IPS-NIHi7 (cell line): Measurements from ENCODE around the gene BPGM.
"Not testable (repeated sequence)": the region's sequence is repeated elsewhere in the genome, so short reads cannot be mapped to it uniquely, and the experiment has no call there.

Experiments used
- DNase-seq: peaks from one replicate; pipeline ENCODE4 v3.0.0; 2012; ENCODE audit warnings: mixed read lengths; ENCODE audit errors: extremely low spot score

Gene BPGM

DNA sequence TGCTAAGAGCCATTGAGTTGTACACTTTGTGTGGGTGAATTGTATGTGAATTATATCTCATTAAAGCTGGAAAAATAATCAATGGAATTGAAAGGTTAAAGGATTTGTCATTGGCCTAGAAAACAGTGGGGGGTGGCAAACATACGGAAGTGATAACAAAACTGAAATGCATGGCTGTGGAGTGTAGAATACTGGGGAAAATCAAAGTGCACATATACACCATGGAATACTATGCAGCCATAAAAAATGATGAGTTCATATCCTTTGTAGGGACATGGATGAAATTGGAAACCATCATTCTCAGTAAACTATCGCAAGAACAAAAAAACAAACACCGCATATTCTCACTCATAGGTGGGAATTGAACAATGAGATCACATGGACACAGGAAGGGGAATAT is 18.4 kb downstream of the BPGM start:
- DNase-seq, result not testable (repeated sequence)

DNA sequence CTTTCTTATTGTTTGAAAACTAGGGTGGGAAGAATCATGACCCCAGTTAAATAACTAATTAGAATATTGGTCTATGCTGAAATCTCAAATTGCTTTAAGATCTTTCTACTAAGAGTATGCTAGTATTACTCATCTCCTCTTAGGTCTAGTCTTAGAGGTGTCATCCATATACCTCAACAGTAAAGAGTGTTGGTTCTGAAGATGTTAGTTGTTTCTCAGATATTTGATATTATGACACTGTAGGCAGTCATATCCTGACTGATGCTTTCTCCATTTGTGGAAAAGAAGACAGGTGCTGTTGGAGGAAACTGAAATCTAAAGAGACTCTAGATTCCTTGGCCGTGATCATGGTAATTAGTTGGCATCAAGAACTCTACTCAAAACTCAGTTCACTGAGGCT is 21.2 kb downstream of the BPGM start:
- no peak for DNase-seq

DNA sequence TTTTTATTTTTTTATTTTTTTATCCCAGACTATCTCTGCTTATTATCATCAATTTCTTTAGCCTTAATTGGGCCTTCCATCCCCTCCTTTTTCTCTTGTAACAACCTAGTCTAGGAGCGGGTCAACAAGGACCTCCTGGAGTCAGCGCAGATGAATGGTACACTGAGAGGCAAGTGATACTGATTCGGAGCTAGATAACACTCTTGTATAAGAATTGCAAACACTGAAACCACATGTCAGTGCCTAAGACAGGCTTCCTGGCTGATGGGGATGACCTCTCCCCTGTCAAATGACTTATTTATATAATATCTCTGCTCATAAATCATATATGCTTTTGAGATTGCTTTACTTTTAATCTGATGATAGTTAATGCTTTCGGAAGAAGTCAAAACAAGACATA is 22.7 kb downstream of the BPGM start:
- DNase-seq, result no peak

DNA sequence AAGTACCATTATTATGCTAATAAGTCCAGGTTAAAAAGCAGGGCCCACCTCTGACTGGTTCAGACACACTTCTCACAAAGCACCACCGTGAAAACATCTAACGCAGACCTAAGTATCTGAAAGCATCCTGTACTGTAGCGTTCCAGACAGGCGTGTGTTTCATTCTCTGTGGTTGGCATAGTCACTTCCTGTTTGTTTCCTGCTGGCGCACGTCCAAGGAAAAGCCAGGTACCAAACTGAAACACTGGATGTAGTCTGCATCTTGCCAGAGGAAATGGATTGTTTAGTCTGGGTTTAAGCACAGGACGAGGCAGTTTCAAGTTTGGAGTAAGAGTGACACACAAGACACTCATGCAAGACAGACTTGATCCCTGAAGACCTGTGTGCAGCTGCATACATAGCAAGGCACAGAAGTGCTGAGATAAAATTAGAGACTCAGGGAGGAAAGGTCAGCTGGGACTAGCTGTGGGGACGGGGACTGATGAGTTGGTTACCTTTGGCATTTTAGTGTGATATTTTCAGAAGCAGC is 23.3 kb downstream of the BPGM start:
- DNase-seq, result no peak

DNA sequence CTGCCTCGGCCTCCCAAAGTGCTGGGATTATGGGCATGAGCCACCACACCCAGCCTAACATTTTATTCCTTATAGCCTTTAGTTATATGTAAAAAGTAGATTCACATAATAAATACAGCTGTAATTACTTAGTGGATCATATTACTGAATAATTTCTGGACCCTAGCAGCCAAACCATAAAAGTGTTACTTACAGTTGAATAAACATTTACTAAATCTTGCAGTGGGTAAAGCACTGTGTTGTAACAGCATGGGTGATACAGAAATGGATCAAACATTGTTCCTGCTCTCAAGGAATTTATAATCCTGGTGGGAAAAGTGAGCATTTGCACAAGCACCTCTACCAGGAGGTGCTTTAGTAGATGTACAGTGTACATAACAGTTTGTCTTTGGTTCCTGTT is 25.0 kb downstream of the BPGM start:
- no peak for DNase-seq

DNA sequence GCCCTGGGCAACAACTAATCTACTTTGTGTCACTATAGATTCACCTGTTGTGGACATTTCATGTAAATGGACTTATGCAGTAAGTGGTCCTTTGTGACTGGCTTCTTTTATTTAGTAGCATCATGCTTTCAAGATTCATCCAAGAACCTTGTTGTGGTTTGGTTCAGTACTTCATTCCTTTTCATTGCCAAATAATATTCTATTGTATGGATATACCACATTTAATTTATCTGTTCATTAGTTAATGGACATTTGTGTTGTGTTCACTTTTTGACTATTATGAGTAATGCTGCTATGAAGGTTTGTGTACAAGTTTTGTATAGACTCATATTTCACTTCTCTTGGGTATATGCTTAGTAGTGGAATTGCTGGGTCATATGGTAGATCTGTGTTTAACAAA is 27.8 kb downstream of the BPGM start:
- no peak for DNase-seq

DNA sequence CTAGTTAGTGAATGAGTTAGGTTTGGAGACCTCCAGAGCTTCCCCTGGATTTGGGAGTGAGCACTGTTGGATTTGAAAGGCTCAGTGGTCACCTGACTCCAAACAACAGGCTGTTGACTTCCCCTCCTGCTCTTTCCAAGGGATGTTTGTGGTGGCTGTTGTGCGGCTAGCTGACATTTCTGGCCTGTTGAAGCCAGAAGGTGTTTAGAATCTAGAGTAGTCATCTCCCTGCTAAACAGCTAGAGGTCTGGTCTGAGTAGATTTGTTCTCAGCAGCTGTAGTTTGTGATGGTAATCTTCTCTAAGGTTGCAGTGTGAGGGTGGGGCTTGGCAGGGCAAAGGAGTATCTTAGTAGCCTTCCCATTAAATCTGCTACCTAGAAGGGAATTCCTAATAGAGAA is 30.1 kb downstream of the BPGM start:
- no peak for DNase-seq

DNA sequence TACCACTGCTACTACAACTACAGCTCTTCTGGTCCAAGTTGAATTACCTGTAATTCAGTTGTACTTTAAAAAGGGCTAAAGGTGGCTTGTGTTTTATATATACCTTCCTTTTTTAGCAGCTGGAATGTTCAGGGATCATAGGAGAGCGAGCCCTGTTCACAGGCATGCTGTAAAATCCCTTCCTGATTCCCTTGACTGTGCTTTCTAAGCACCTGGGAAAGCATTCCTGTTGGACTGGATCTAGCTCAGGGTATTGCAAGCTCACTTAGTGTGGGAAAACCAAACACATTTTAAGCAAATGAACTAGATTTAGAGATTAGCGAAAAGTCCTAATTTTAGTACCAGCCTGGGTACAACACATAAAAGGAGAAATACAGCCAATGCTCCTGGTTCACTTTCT is 31.5 kb downstream of the BPGM start:
- no peak for DNase-seq

DNA sequence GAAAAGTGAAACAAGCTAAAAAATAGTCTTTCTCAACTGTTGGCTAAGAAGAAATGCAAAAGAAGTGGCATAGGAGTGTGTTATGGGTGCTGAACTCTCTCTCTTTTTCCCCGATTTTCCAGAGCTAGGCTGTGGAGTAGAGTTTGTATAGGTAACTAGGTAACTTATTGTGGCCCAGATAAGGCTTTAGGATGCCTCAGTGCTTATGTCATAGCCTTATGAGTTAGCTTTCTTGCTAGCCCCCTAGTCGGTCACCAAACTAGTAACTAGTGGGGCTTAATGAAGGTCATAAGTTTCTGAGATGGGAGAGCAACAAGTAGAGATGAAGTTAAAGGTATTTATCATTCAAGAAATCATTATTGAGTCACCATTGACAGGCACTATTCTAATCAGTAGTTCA is 32.4 kb downstream of the BPGM start:
- DNase-seq, result no peak

DNA sequence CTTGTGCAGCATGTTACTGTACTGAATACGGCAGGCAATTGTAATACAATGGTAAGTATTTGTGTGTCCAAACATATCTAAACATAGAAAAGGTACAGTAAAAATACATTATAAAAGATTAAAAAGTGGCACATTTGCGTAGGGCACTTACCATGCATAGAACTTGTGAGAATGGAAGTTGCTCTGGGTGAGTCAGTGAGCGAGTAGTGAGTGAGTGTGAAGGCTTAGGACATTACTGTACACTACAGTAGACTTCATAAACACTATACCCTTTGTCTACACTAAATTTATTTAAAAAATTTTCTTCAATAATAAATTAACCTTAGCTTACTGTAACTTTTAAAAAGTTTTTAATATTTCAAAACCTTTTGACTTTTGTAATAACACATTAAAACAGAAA is 37.5 kb downstream of the BPGM start:
- no peak for DNase-seq

DNA sequence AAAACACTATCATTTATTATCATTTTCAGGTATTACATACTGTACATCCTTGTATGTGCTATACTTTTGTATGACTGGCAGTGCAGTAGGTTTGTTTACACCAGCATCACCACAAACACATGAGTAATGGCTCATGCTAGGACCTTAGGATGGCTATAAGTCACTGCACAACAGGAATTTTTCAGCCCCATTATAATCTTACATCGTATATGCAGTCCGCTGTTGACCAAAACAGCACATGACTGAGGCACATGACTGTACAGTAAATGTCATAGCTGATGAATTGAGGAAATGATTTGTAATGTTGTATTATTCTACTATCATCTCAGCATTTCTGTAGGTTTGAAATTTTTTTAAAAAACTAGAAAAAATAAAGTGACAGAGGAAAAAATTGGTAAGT is 38.6 kb downstream of the BPGM start:
- no peak for DNase-seq

DNA sequence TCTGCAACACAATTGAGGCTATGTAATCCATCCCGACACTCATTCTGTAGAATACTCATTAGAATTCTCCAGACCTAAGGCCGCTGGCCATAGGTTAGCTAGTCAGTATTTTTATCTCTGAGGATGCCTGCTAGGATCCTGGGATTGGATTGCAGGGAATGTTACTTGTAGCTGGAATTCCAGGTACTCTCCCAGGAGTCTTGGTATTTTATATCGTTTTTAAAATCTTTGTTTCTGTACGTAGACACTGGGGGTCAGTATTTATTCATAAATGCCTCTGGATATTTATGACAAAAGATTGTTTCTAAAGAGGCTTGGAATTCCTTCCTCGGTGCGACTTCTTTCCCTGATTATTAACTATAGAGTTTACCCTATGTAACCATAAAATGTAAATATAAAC is 40.1 kb downstream of the BPGM start:
- no peak for DNase-seq

DNA sequence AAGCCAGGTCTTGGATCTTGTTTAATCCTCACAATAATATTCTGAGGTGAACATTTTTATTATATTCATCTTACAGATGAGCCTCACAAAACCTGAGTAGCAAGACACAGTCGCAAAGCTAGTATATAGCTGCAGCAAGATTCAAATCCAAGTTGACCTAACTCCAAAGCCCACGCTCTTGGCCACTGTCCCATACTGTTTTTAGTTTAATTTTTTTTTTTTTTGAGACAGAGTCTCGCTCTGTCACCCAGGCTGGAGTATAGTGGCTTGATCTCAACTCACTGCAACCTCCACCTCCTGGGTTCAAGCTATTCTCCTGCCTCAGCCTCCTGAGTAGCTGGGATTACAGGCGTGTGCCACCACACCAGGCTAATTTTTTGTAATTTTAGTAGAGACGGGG is 42.9 kb downstream of the BPGM start:
- DNase-seq, result not testable (repeated sequence)

DNA sequence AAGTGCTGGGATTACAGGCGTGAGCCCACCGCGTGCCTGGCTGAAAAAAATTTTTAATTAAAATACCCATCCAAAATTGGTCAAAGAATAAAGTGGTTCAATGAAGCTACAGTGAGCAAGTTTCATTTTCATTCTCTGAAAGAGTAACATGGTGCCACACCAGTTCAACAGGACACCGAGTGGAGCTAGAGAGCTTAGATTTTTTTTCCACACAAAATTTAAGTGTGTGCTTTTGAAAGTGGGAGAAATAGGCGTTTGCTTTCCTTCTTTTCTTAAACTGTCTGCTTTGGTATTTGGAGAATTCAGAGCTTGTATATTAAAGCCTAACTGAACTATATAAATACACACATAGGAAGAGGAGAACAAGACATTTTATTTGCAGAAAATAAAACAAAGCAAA is 43.4 kb downstream of the BPGM start:
- no peak for DNase-seq

DNA sequence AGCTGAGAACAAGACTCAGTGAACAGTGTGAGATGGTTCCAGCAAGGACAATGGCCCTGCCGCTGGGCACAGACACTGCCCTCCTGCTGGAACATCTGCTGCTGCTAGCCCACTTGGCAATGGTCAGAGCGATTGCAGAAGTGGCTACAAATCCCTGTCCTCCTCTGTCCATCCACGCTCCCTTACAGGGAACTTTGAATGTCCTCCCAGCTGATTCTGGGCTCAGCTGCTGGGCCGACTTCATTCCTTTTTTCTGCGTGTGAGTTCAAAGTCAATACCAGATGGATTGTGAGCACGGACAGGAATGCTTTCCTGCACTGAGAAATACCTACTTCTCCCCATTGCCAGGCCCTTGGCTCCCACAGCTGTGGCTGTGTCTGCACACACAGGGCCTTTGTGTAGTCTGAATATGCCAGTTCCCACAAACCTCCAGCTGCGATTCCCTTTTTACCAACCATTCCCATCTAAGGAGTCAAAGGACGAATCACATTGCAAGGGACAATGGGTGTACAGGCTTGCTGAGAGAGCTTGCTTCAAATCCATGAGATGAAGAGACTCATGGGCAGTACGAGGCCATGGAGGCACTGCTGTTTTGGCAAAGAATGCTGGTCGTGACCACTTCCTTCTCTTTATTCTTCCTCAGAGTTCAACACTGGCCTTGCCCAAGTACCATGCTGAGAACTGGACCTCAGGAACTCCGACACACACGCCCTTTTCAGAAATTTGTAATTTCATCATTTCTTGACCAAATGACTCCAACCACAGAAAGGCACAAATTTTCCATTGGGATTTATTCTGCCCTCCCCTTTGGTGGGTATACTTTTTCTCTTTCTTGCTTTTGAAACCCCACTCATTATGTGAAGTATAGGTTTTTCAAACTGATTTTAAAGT is 44.2 kb downstream of the BPGM start:
- DNase-seq, result no peak

DNA sequence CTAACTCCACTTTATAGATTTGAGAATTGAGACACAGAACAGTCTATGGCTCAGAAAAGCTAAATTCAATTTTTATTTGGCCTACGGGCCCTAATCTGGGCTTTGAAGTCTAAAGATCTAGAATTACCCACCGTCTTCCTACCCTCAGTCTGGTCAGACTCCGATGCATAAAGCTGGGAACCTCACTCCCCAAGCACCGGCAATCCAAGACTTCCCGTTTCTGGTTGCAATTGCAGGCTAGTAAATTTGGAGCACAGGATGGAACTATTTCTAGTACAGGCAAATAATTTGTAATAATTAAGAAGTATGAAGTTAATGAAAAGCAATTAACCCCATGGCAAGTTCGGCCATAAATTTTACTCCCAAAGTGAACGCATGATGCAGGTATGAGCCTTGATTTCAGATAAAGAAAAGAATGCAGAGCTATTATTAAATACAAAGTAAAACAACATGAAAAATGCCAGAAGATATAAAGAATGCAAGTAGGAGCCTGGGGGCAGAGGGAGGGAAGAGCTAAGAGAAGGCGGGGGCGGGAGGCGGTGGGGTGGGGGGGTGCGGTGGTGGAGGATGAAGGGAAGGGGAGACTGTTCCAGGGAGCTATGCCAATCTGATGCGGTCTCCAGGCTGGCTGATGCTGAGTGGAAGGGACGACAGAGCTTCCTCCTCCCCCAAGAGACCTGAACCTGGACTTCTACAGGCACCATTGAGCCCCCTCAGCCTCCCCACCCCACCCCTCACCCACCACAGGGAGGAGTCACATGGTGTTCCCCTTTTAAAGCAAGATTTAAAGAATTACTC is 45.1 kb downstream of the BPGM start:
- no peak for DNase-seq

DNA sequence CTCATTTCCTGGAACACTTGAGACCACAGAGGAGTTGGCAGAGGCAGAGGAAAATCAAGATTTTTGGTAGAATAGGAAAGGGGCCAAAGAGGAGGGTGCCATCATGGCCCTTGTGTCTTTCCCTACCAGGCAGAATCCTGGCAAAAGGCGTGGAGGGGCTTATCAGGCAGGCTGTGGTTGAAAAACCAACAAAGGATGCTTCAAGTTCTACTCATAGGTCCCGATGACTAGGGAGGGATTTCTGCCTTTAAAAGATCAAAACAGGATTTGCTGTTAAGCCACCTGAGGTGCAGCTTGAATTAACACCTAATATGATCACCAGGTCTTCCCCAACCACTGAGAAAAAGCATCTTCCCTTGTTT is 45.7 kb downstream of the BPGM start:
- DNase-seq, result no peak

DNA sequence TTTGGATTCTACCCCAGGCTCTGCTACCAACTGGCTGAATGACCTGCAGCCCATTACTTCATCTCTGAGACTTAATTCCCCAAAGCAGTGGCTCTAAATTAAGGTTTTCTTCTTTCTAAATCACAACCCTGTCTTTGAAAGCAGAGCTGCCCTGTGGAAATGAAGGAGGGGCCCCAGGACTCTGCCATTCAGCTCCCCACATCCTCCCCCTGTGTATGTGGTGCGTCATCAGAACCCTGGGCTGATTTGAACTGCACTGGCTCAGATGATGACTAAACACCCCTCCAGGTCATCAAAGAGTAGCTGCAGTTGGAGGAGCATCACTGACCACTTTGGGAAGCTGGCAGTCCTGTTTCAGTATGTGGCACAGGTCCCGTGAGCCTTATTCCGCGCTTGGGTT is 46.6 kb downstream of the BPGM start:
- no peak for DNase-seq

DNA sequence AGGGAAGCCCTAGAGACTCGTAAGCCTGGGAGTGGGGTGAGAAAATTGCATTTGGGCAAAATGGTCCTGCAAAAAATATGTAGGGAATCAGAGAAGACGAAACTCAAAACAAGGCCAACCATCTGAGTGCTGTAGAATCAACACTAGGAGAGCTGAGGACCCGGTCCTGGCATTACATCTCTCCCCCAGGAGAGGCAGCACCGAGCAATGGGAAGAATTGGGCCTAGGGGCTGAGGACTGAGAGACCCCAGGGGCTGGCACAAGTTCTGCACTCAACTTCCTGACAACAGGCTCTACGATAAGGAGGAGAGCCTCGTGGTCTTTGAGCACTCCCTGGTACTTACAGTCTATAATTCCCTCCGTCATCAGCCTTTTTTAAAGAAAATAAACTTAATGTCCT is 47.6 kb downstream of the BPGM start:
- DNase-seq, result peak; percentile 86

DNA sequence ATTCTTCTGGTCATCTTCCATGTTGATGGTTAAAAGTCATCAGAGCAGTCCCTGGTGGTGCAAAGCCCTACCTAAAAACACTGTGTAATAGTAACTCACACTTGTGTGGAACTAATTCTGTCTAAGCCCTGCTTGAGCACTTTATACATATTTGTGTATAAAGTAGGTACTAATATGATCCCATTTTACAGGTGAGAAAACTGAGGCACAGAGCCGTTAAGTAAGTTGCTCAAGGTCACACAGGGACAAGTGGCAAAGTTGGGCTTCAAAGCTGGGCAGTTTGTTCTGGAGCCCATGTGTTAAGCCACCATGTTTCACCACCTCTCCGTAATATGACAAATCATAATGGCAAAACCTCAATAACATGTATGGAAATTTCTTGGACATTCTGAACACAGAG is 48.1 kb downstream of the BPGM start:
- DNase-seq, result no peak

DNA sequence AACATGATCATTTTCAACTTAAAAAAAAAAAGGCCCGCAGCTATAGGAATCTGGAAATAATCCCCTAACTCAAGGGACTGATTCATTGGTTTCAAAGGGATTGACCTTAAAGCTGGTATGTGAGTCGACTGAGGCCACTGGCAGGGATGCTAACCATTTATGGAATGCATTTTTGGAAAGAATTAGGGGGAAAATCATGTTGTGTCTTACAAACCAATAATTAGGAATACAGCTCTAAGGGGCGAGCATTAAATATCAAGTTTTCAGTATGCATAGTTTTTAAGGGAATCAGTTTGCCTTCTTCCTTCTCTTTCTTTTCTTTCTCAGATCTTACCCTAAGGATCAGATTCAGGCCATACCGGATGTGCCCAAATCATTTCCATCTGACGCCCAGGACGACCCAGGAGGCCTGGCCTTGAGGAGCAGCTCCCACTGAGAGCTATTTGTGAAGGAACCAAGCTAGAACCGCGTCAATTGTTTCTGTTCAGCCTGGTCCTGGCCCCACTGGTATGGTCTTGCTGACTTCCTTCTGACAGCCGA is 48.7 kb downstream of the BPGM start:
- DNase-seq, result no peak

DNA sequence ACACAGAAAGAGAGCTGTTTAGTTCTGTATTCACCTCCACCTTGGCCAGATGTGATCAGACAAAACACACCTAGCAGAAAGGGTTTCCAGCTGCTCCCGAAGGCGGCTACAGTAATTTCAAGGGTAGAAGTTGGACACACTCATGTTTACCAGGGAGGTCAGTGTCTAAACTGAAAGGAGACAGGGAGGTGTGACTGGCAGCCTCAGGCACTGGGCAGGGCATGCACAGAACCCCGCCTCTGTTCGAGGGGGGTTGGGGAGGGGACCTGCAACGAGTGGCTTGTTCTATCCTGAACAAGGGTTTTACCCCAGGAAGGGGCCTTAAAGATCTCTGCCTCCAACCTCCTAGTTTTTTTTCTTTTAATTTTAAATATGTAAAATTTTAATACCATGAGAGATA is 49.6 kb downstream of the BPGM start:
- DNase-seq, result no peak
